ENCODE data around the gene SLC7A1.

The SLC7A1 gene

DNA sequence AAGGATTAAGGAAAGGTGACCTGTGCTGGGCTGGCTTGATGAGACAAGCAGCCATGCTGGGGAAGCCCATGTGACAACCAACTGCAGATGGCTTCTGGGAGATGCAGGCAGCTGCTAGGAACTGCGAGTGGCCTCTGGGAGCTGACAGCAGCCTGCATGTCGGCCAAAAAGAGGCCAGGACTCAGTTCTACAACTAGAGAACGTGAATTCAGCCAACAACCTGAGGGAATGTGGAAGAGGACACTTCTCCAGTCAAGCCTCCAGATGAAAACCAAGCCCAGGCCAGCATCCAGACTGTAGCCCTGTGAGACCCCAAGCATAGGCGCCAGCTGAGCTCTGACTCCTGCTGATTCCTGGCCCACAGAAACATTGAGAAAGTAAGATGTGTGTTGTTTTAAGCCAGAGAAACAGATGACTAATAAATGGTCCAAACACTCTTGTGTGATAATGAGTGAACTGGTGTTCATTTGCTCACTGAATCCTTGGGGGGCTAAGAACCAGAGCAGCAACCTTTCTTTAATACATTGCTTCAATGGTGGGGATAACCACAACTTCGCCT, 45.0 kb downstream of the SLC7A1 start:
- no peak for DNase-seq

DNA sequence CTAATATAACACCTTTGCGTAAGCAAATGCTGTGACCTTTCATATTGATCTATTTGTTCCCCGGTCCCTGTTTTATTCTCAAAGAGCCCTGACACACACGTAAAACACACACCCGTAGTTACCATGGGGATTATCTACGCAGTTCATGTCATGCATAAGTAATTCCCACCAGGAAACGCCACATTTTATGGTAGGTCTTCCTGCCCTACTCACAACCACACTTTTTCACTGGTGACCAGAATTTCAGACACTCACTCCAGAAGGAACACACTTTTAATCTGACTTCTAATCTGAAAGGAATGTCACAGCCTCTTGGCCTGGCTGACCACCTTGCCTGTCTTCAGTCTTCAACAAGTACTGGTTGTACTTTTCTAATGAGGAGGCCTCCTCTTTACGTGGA, 46.8 kb downstream of the SLC7A1 start:
- no peak for DNase-seq

DNA sequence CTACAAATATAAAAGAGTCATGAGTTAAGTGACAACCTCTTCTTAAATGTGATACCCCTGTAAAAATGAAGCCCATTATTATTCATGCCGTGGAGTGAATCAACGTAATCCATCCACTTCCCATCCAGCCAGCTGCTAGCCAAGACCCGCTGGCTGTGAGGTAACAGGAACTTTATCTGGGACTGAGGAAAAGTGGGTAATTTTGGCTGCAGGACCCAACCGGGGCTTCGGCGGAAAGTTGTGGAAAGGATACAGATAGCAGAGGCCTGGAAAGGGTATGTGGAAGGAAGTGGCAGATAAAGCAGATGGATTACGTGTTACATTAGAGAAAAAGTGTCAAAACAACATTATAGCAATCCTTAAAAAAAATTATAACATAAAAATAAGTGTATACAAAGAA, 48.3 kb downstream of the SLC7A1 start:
- no peak for DNase-seq

- no peak for DNase-seq
Measured at GRCh38 chr13:29546662-29547061, 48.8 kb downstream of the SLC7A1 start.

GRCh38 chr13:29545988-29546387, 49.5 kb downstream of the SLC7A1 start:
- no peak for DNase-seq

DNA sequence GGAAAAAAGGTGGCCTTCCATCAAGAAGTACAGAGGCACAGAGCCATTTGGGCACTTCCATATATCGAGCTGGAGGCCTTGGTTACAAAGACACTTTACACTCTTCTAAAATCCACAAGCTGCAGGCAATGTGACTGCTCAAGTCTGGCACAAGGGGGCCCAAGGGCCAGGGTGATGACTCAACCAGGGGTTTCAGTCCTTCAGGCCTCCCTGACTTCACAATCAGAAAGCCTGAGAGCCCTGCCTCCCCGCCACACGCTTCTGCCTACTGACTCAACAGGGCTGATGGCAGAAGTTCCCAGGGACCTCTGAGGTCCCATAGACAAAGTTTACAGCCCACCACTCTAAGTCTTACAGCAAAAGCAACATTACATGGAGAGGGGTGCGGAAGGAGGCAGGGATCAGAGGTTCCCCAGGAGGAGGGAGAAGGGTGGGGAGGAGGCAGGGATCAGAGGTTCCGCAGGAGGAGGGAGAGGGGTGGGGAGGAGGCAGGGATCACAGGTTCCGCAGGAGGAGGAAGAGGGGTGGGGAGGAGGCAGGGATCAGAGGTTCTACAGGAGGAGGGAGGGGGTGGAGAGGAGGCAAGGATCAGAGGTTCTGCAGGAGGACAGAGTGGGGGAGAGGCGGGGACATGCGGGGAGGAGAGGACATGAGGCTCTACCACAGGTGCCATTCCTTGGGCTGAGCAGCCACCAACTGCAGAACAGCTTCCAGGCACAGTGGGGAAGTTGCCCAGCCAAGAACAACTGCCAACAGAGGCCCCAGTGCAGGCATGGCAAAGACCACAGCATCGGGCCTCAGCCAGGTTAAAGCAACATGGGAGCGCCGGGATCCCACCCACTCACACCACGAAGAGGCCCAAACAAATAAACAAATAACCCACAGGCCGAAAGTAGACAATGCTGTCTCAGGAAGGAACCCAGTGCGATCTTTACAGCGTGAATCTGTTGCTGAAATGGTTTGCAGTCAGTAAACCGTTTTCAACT, 52.0 kb downstream of the SLC7A1 start:
- DNase-seq, result no peak

DNA sequence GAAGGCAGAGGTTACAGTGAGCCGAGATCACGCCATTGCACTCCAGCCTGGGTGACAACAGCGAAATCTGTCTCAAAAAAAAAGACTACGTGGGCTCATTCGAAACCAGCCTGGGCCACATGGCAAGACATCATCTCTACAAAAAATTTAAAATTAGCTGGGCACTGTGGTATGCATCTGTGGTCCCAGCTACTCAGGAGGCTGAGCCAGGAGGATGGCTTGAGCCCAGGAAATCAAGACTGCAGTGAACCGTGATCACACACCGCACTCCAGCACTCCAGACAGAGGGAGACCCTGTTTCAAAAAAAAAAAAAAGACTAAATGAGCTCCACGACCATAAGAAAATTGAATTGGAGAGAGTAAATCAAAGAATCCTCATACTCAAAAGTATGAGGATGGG, 53.1 kb downstream of the SLC7A1 start:
- DNase-seq, result no peak

GRCh38 chr13:29541400-29541799, 54.1 kb downstream of the SLC7A1 start:
- no peak for DNase-seq

- DNase-seq, result no peak
Measured at GRCh38 chr13:29540799-29541198, 54.7 kb downstream of the SLC7A1 start.

DNA sequence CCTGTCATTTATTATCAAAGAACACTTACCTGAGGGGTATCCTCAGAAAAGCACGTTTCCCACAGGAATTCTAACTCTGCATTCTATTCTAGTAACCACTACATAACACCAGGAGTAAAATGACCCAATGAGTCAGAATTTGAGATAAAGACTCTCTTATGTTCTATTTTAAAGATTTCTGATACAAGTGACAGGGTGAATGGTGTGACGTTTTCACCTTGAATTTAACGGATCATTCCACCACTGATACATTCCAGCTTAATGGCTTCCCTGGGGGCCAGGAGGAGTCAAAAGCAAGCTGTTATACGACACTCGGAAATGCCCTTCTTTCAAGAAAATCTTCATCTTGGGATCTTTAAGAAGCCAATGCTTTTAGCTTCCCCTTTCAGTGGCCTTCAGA, 55.2 kb downstream of the SLC7A1 start:
- DNase-seq, result no peak

GRCh38 chr13:29539856-29540255, 55.6 kb downstream of the SLC7A1 start:
- no peak for DNase-seq

- DNase-seq, result no peak
Measured at GRCh38 chr13:29538652-29539040, 56.8 kb downstream of the SLC7A1 start.

GRCh38 chr13:29537736-29538651, 57.5 kb downstream of the SLC7A1 start:
- no peak for DNase-seq

- no peak for DNase-seq
Measured at GRCh38 chr13:29536853-29537252, 58.6 kb downstream of the SLC7A1 start.

DNA sequence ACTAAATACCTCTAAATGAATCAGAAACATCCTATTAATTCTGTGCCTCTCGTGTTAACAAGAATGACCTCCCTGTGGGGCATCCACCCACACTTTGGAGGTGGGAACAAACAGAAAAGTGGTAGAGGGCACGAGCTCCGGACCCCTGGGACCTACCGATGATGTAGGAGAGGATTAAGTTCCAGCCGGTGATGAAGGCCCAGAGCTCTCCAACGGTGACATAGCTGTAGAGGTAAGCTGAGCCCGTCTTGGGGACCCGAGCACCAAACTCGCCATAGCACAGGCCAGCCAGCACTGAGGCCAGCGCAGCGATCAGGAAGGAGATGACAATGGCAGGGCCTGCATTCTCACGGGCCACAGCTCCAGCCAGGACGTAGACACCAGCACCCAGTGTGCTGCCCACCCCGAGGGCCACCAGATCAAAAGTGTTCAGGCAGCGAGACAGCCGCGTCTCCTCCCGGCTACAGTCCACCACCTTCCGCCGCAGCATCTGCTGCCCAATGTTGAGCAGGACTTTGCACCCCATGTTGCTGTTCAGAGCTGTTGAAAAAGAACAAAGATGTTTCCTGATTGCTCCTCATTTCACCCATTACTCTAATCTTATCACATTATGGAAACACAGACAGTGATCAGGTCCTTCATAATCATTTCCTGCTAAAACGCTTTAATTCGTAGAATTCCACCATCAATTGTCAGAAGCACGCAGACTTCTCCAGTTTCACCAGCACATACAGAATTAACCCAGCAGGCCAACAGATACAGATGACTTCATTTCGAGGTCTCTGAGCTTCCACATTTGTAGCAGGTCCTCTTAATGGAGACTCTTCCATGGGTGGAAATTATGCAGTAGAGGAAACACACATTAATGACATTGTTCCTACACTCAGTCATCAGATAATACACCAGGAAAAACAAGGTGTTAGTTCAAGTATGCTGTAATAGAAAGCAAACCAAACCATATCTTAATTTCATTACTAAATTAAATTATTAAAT, 59.5 kb downstream of the SLC7A1 start:
- DNase-seq, result no peak

- DNase-seq, result no peak
Measured at GRCh38 chr13:29534083-29534482, 61.4 kb downstream of the SLC7A1 start.

DNA sequence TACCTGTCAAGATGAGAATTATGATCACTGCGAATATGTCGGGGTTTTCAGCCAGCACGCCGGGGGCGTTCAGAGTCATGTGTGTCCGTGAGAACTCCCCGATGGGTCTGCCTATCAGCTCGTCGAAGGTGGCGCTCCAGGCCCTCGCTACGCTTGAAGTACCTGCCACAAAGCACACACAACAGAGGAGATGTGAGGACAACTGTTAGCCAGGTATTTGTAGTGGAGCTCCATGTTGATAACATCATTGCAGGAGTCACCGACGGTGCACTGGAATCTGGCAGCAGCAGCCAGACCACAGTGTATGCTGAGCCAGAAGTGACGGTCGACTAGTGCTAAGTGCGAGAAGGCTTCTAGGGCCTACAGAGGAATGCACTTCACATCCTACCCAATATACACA, 62.7 kb downstream of the SLC7A1 start:
- DNase-seq, result no peak

DNA sequence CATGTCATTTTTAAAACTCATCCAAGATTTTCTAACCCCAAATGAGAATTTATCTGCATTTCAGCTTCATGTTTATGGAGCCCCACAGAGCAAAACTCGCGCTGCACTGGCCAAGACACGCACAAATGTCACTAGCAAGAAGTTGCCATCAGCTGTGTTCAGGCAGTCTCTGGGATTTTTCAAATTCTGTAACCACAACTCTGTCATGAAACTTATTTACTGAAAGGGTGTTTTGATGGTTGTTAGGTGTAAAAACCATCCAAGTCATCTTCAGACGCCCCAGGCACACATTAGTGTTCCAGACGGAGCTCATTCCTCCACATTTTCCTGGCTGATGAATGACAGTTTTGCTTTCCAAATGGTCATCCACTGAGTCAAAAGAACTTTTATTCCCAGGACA, 63.4 kb downstream of the SLC7A1 start:
- DNase-seq, result no peak

GRCh38 chr13:29530901-29531300, 64.6 kb downstream of the SLC7A1 start:
- no peak for DNase-seq

GRCh38 chr13:29529754-29530153, 65.7 kb downstream of the SLC7A1 start:
- no peak for DNase-seq

DNA sequence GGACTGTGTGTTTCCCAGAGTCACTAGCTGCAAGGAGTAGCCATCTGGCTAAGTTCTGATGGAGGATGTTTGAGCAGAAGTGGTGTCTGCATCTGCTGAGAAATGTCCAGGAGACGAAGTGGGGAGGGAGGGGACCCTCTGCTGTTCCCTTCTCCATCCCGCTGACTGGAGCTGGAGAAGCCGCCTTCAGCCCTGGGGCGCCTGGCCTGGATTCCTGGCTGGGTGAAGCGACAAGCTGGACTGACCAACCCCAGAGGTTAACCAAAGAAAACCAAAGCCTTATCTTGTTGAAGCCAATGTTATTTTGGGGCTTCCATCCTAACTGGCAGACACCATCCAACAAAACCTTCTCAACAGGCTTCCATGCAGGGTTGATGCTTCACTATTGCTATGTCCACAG, 67.6 kb downstream of the SLC7A1 start:
- no peak for DNase-seq

DNA sequence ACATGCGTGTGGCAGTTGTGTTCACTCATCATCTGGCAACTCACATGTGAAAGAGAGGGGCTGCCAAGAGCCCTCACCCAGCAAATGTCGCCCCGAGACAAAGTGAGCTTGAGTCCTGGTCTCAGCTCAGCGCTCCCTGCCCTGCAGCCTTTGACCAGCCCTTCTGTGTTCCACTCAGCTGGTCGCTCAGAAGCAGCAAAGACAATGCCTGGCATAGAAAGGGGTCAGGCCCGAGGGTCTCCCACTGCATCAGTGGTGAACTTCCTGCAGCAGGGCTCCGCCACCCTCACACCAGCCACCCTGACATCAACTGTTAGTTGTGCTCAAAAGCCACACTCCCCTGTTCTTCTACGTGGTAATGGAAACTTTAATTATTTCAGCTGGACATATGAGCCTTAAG, 68.0 kb downstream of the SLC7A1 start:
- DNase-seq, result no peak
